ENCODE results near the gene PAK2. TPM values are rescaled to one million over a fixed set of nuclear protein-coding genes. Genes with fewer than 3 reads are reported as not detected.
"Not testable (repeated sequence)": the region's sequence is repeated elsewhere in the genome, so short reads cannot be mapped to it uniquely, and the experiment has no call there.

PAK2 gene
- total and polyA plus RNA-seq, 2 of the 4 experiments (the other 2 are of a cell fraction): 31.8 to 36.0 TPM

- Histone ChIP-seq H3K56ac (ENCODE audit: extremely low read depth, insufficient read depth, low read length) (no peak overlapping the region), H3K4ac (ENCODE audit: low read depth, low read length) (no peak overlapping the region), H3K4me1 (ENCODE audit: control insufficient read depth, insufficient read depth, low read length) (peaks cover 4% of the 10 kb centered on the region), H3K36me3 (ENCODE audit: control insufficient read depth, insufficient read depth, low read length) (no peaks in the 10 kb centered on the region; the same call in 1 of the 2 replicates), H2AK9ac (replicated peaks; ENCODE audit: low read depth, low read length, poor library complexity) (no peak overlapping the region), H3K9ac (ENCODE audit: low read depth, low read length) (no peak overlapping the region), H3K27me3 (ENCODE audit: control insufficient read depth, insufficient read depth, low read length) (no peaks in the 10 kb centered on the region), H3K18ac (ENCODE audit: low read depth, low read length) (no peak overlapping the region), H3K14ac (replicated peaks; ENCODE audit: low read depth, low read length) (no peak overlapping the region), H2BK120ac (ENCODE audit: low read depth, low read length) (no peak overlapping the region), H2BK15ac (ENCODE audit: low read depth, low read length) (no peak overlapping the region), H3K27ac (ENCODE audit: insufficient read depth, low read length) (no peak overlapping the region), H2AFZ (replicated peaks; ENCODE audit: low read length, poor library complexity) (no peak overlapping the region), H2AK5ac (ENCODE audit: low read depth, low read length) (no peak overlapping the region), H3K9me1 (ENCODE audit: insufficient read depth, low read length) (0 out of 2 replicates have a peak, but pooled peaks cover 3% of the 10 kb centered on the region), H4K91ac (ENCODE audit: insufficient read depth, low read depth, low read length) (no peak overlapping the region), H3K23ac (ENCODE audit: low read depth, low read length) (no peak overlapping the region), H3K4me3 (ENCODE audit: insufficient read depth, low read depth, low read length) (no peak overlapping the region), H4K8ac (ENCODE audit: low read depth in 2 of 2, low read length in 2 of 2) (no peak overlapping the region), H2BK20ac (ENCODE audit: low read depth, low read length) (no peak overlapping the region), H3K4me2 (ENCODE audit: low read depth, low read length) (peak overlapping the region; percentile 42; the same call in 1 of the 2 replicates), H4K5ac (ENCODE audit: low read depth, low read length) (no peak overlapping the region), H3K9me3 (ENCODE audit: control insufficient read depth, insufficient read depth, low read length) (no peaks in the 10 kb centered on the region), H2BK5ac (ENCODE audit: low read depth, low read length, poor library complexity, severe bottlenecking) (no peak overlapping the region), H4K20me1 (ENCODE audit: insufficient read depth, low read length) (peaks cover 72% of the 10 kb centered on the region), H3K79me1 (ENCODE audit: low read depth in 1 of 2, low read length in 2 of 2) (peaks cover 17 to 51% of the 10 kb centered on the region in 2 experiments)
- ChIA-PET CTCF (no interaction called here), POLR2A (ENCODE audit: unreplicated experiment) (no interaction called here)
- DNase-seq: peak; percentile 72
- ATAC-seq (ENCODE audit: low read depth): peak; percentile 30
- TF ChIP-seq NFE2L2 (IDR thresholded peaks at IDR 0.05; ENCODE audit: low read depth, low read length) (no peak), MAZ (IDR thresholded peaks at IDR 0.05; ENCODE audit: borderline replicate concordance, low read depth, low read length) (no peak), RAD21 (IDR thresholded peaks at IDR 0.05; ENCODE audit: low read length) (no peak)
- TF ChIP-seq, protein P1, sequence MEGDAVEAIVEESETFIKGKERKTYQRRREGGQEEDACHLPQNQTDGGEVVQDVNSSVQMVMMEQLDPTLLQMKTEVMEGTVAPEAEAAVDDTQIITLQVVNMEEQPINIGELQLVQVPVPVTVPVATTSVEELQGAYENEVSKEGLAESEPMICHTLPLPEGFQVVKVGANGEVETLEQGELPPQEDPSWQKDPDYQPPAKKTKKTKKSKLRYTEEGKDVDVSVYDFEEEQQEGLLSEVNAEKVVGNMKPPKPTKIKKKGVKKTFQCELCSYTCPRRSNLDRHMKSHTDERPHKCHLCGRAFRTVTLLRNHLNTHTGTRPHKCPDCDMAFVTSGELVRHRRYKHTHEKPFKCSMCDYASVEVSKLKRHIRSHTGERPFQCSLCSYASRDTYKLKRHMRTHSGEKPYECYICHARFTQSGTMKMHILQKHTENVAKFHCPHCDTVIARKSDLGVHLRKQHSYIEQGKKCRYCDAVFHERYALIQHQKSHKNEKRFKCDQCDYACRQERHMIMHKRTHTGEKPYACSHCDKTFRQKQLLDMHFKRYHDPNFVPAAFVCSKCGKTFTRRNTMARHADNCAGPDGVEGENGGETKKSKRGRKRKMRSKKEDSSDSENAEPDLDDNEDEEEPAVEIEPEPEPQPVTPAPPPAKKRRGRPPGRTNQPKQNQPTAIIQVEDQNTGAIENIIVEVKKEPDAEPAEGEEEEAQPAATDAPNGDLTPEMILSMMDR (conservative IDR thresholded peaks at IDR 0.05; ENCODE audit: low read depth, low read length): no peak
- intact Hi-C loops (cut with micrococcal nuclease) (no loop called here), in situ Hi-C loops (cut with MboI; ENCODE audit: low sequenced_read_pairs) (no loop called here), dilution Hi-C loops (cut with HindIII; ENCODE audit: low sequenced_read_pairs, unreplicated experiment) (no loop called here)
- BruUV-seq (replicated peaks): no TSS peak
- WGBS, 2 experiments (ENCODE audit: extremely low coverage in 2 of 2, insufficient read length in 1 of 2): 100% methylated on average over 1 of the region's 4 CpGs; no CpG with 5 or more reads in 1 of the 2 experiments
These were observed 132.7 kb downstream of the PAK2 start for GRCh38 chr3:196872316-196872715.

DNA sequence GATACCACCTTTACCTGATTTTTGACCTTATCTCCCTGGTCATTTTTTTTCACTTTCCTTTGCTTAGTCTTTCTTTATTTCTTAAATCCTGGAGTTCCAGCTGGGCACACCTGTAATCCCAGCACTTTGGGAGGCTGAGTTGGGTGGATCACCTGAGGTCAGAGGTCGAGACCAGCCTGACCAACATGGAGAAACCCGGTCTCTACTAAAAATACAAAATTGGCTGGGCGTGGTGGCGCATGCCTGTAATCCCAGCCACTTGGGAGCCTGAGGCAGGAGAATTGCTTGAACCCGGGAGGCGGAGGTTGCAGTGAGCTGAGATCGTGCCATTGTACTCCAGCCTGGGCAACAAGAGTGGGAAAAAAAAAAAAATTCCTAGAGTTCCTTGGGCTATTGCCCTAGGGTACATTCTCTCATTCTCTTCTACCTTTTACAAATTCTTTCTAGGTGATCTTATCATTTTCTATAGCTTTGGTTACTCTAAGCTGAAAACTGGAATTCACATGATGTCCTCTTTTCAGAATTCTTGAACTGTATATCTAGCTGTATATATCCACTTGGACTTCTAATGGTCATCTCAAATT lies 134.9 kb downstream of the PAK2 start:
- H3K23ac ChIP-seq (ENCODE audit: low read depth, low read length); H3K27me3 ChIP-seq (ENCODE audit: control insufficient read depth, insufficient read depth, low read length); H3K18ac ChIP-seq (ENCODE audit: low read depth, low read length); H3K9ac ChIP-seq (ENCODE audit: low read depth, low read length); H3K14ac ChIP-seq (replicated peaks; ENCODE audit: low read depth, low read length); H3K4me1 ChIP-seq (ENCODE audit: control insufficient read depth, insufficient read depth, low read length); BruUV-seq (replicated peaks); H3K9me1 ChIP-seq (ENCODE audit: insufficient read depth, low read length); intact Hi-C loops (cut with micrococcal nuclease); H3K36me3 ChIP-seq (ENCODE audit: control insufficient read depth, insufficient read depth, low read length); H3K9me3 ChIP-seq (ENCODE audit: control insufficient read depth, insufficient read depth, low read length); in situ Hi-C loops (cut with MboI; ENCODE audit: low sequenced_read_pairs); dilution Hi-C loops (cut with HindIII; ENCODE audit: low sequenced_read_pairs, unreplicated experiment); H2BK15ac ChIP-seq (ENCODE audit: low read depth, low read length); H3K56ac ChIP-seq (ENCODE audit: extremely low read depth, insufficient read depth, low read length); H4K5ac ChIP-seq (ENCODE audit: low read depth, low read length); H4K8ac ChIP-seq (ENCODE audit: low read depth in 2 of 2, low read length in 2 of 2); CTCF ChIA-PET; H2AK9ac ChIP-seq (replicated peaks; ENCODE audit: low read depth, low read length, poor library complexity); POLR2A ChIA-PET (ENCODE audit: unreplicated experiment); H4K91ac ChIP-seq (ENCODE audit: insufficient read depth, low read depth, low read length); H3K4me2 ChIP-seq (ENCODE audit: low read depth, low read length); H2BK120ac ChIP-seq (ENCODE audit: low read depth, low read length); H2AFZ ChIP-seq (replicated peaks; ENCODE audit: low read length, poor library complexity); H2BK5ac ChIP-seq (ENCODE audit: low read depth, low read length, poor library complexity, severe bottlenecking); ATAC-seq (ENCODE audit: low read depth); H3K4me3 ChIP-seq (ENCODE audit: insufficient read depth, low read depth, low read length); H2BK20ac ChIP-seq (ENCODE audit: low read depth, low read length); DNase-seq; H2AK5ac ChIP-seq (ENCODE audit: low read depth, low read length); H3K4ac ChIP-seq (ENCODE audit: low read depth, low read length); H3K27ac ChIP-seq (ENCODE audit: insufficient read depth, low read length): not testable (repeated sequence)
- Histone ChIP-seq H4K20me1 (ENCODE audit: insufficient read depth, low read length) (peaks cover 73% of the 10 kb centered on the region), H3K79me1 (ENCODE audit: low read depth in 1 of 2, low read length in 2 of 2) (peaks cover 14 to 59% of the 10 kb centered on the region in 2 experiments)
- 100% methylated on average over 3 of the region's 7 CpGs; no CpG with 5 or more reads in 1 of the 2 experiments for WGBS, 2 experiments (ENCODE audit: extremely low coverage in 2 of 2, insufficient read length in 1 of 2)
